HG02588 (cell line): ENCODE measurements around the gene PERCC1.
"Not testable (repeated sequence)": the region's sequence is repeated elsewhere in the genome, so short reads cannot be mapped to it uniquely, and the experiment has no call there.

ENCODE experiments used
- ATAC-seq: cut with Tn5 transposase; IDR thresholded peaks from one replicate; pipeline ENCODE4 v1.9.1; 2021; ENCODE audit warnings: mild to moderate bottlenecking, moderate library complexity; ENCODE audit not compliant: unreplicated experiment

Gene PERCC1

GRCh38 chr16:1433263-1433560 is 2.3 kb downstream of the PERCC1 start:
- ATAC-seq: no peak

- ATAC-seq: no peak
Observed at GRCh38 chr16:1433756-1434155, 2.9 kb downstream of the PERCC1 start.

GRCh38 chr16:1434644-1435592 is 4.0 kb downstream of the PERCC1 start:
- no peak for ATAC-seq

GRCh38 chr16:1435921-1436697 is 5.2 kb downstream of the PERCC1 start:
- ATAC-seq: no peak

- no peak for ATAC-seq
Observed at GRCh38 chr16:1436731-1437355, 6.0 kb downstream of the PERCC1 start.

GRCh38 chr16:1437606-1438005 is 6.7 kb downstream of the PERCC1 start:
- no peak for ATAC-seq

- no peak for ATAC-seq
Observed at GRCh38 chr16:1438229-1439057, 7.6 kb downstream of the PERCC1 start.

GRCh38 chr16:1439058-1439698 is 8.3 kb downstream of the PERCC1 start:
- no peak for ATAC-seq

- not testable (repeated sequence) for ATAC-seq
Observed at GRCh38 chr16:1439699-1440074, 8.8 kb downstream of the PERCC1 start.

GRCh38 chr16:1441391-1441829 is 10.5 kb downstream of the PERCC1 start:
- no peak for ATAC-seq

- no peak for ATAC-seq
Observed at GRCh38 chr16:1442697-1443096, 11.8 kb downstream of the PERCC1 start.

- no peak for ATAC-seq
Observed at GRCh38 chr16:1443403-1443973, 12.6 kb downstream of the PERCC1 start.

GRCh38 chr16:1443980-1444729 is 13.3 kb downstream of the PERCC1 start, which contains the start of gene CCDC154:
TSS of gene CCDC154 (minus strand) at chr16:1444556. CDS start at chr16:1444322, 234 bp downstream.
- no peak for ATAC-seq

- no peak for ATAC-seq
Observed at GRCh38 chr16:1444730-1445517, 14.0 kb downstream of the PERCC1 start.

GRCh38 chr16:1445518-1446203 is 14.8 kb downstream of the PERCC1 start:
- ATAC-seq: no peak

- ATAC-seq: no peak
Observed at GRCh38 chr16:1446296-1447080, 15.6 kb downstream of the PERCC1 start.

- ATAC-seq: no peak
Observed at GRCh38 chr16:1447965-1448364, 17.1 kb downstream of the PERCC1 start.
